ENCODE measurements around the gene LGALS16. TPM values are rescaled to one million over a fixed set of nuclear protein-coding genes. Genes with fewer than 3 reads are reported as not detected.
"Not testable (repeated sequence)": the region's sequence is repeated elsewhere in the genome, so short reads cannot be mapped to it uniquely, and the experiment has no call there.

Gene LGALS16
- total and polyA plus RNA-seq, 2 donors (not counting 1 experiment from before 2014, with no cell fraction given), result not detected

GRCh38 chr19:39684267-39684666 lies 28.6 kb downstream of the LGALS16 start:
- Mint-ChIP-seq H3K4me1 (no peaks in the 10 kb centered on the region), H3K4me3 (no peak overlapping the region), H3K9me3 (ENCODE audit: insufficient read depth) (no peaks in the 10 kb centered on the region), H3K27ac (no peak overlapping the region), H3K27me3 (peaks cover 48% of the 10 kb centered on the region)
- Histone ChIP-seq H3K27ac (ENCODE audit: low read length in 2 of 2) (no peak overlapping the region), H3K27me3 (replicated peaks in 1 of 4; ENCODE audit: control extremely low read depth in 1 of 4, control insufficient read depth in 3 of 4, insufficient read depth in 4 of 4, low read length in 3 of 4) (peaks cover 0 to 5% (median 2%) of the 10 kb centered on the region in 4 experiments), H3K9ac (ENCODE audit: low read length) (no peak overlapping the region), H2AFZ (ENCODE audit: insufficient read depth, low read depth, low read length, poor library complexity, severe bottlenecking) (no peak overlapping the region), H3K36me3 (replicated peaks in 1 of 2; ENCODE audit: control extremely low read depth in 1 of 2, control insufficient read depth in 1 of 2, extremely low read depth in 1 of 2, insufficient read depth in 2 of 2, low read length in 1 of 2) (no peaks in the 10 kb centered on the region), H3K79me2 (ENCODE audit: control insufficient read depth, insufficient read depth, low read length) (no peaks in the 10 kb centered on the region), H3K4me3 (ENCODE audit: control extremely low read depth in 1 of 5, extremely low read depth in 1 of 5, insufficient read depth in 1 of 5, low read depth in 2 of 5, low read length in 4 of 5) (no peak overlapping the region), H3K9me3 (ENCODE audit: control extremely low read depth in 1 of 3, control insufficient read depth in 2 of 3, insufficient read depth in 1 of 3, low read length in 2 of 3) (no peaks in the 10 kb centered on the region), H3K4me2 (replicated peaks; ENCODE audit: low read depth, low read length, poor library complexity, severe bottlenecking) (no peak overlapping the region), H4K20me1 (ENCODE audit: control insufficient read depth, insufficient read depth, low read length, poor library complexity, severe bottlenecking) (no peaks in the 10 kb centered on the region), H3K4me1 (ENCODE audit: control insufficient read depth in 2 of 2, insufficient read depth in 2 of 2, low read length in 2 of 2) (no peaks in the 10 kb centered on the region)
- ChIA-PET POLR2A (no interaction called here), CTCF (no interaction called here)
- DNase-seq, result no peak
- 92% methylated on average over 3 of the region's 5 CpGs for WGBS (ENCODE audit: insufficient coverage)
- intact Hi-C loops (cut with micrococcal nuclease), result no loop called here
- ATAC-seq (ENCODE audit: low read depth), result no peak
- no peak for TF ChIP-seq CTCF (IDR thresholded peaks at IDR 0.05)
- TF ChIP-seq EZH2 (IDR thresholded peaks at IDR 0.05; ENCODE audit: borderline replicate concordance, insufficient read depth, low read depth, low read length, poor library complexity, severe bottlenecking), result no peak

GRCh38 chr19:39686739-39687138 lies 31.0 kb downstream of the LGALS16 start:
- Histone ChIP-seq H3K4me1 (ENCODE audit: control insufficient read depth in 2 of 2, insufficient read depth in 2 of 2, low read length in 2 of 2) (no peaks in the 10 kb centered on the region), H3K27me3 (replicated peaks in 1 of 4; ENCODE audit: control extremely low read depth in 1 of 4, control insufficient read depth in 3 of 4, insufficient read depth in 4 of 4, low read length in 3 of 4) (peaks cover 0 to 9% (median 2%) of the 10 kb centered on the region in 4 experiments), H3K4me2 (replicated peaks; ENCODE audit: low read depth, low read length, poor library complexity, severe bottlenecking) (no peak overlapping the region), H3K9me3 (ENCODE audit: control extremely low read depth in 1 of 3, control insufficient read depth in 2 of 3, insufficient read depth in 1 of 3, low read length in 2 of 3) (no peaks in the 10 kb centered on the region), H3K79me2 (ENCODE audit: control insufficient read depth, insufficient read depth, low read length) (no peaks in the 10 kb centered on the region), H4K20me1 (ENCODE audit: control insufficient read depth, insufficient read depth, low read length, poor library complexity, severe bottlenecking) (no peaks in the 10 kb centered on the region), H3K4me3 (ENCODE audit: control extremely low read depth in 1 of 5, extremely low read depth in 1 of 5, insufficient read depth in 1 of 5, low read depth in 2 of 5, low read length in 4 of 5) (no peak overlapping the region), H3K36me3 (replicated peaks in 1 of 2; ENCODE audit: control extremely low read depth in 1 of 2, control insufficient read depth in 1 of 2, extremely low read depth in 1 of 2, insufficient read depth in 2 of 2, low read length in 1 of 2) (no peaks in the 10 kb centered on the region), H3K27ac (ENCODE audit: low read length in 2 of 2) (no peak overlapping the region), H2AFZ (ENCODE audit: insufficient read depth, low read depth, low read length, poor library complexity, severe bottlenecking) (no peak overlapping the region), H3K9ac (ENCODE audit: low read length) (no peak overlapping the region)
- POLR2A ChIA-PET, result no interaction called here
- ATAC-seq (ENCODE audit: low read depth) (no peak), DNase-seq (no peak)
- Mint-ChIP-seq H3K9me3 (ENCODE audit: insufficient read depth) (no peaks in the 10 kb centered on the region), H3K4me1 (no peaks in the 10 kb centered on the region), H3K4me3 (no peak overlapping the region), H3K27ac (no peak overlapping the region), H3K27me3 (peaks cover 48% of the 10 kb centered on the region)
- TF ChIP-seq EZH2 (IDR thresholded peaks at IDR 0.05; ENCODE audit: borderline replicate concordance, insufficient read depth, low read depth, low read length, poor library complexity, severe bottlenecking) (no peak), CTCF (IDR thresholded peaks at IDR 0.05) (no peak)
- CTCF ChIA-PET, result no interaction called here
- no CpG with 5 or more reads among the region's 3 CpGs for WGBS (ENCODE audit: insufficient coverage)
- intact Hi-C loops (cut with micrococcal nuclease), result no loop called here

GRCh38 chr19:39688637-39689036 lies 32.9 kb downstream of the LGALS16 start:
- H3K9ac ChIP-seq (ENCODE audit: low read length); H3K36me3 ChIP-seq (replicated peaks in 1 of 2; ENCODE audit: control extremely low read depth in 1 of 2, control insufficient read depth in 1 of 2, extremely low read depth in 1 of 2, insufficient read depth in 2 of 2, low read length in 1 of 2); H3K27ac Mint-ChIP-seq; H3K79me2 ChIP-seq (ENCODE audit: control insufficient read depth, insufficient read depth, low read length); CTCF ChIA-PET; H3K4me3 Mint-ChIP-seq; H3K4me1 Mint-ChIP-seq; H3K9me3 Mint-ChIP-seq (ENCODE audit: insufficient read depth); H2AFZ ChIP-seq (ENCODE audit: insufficient read depth, low read depth, low read length, poor library complexity, severe bottlenecking); POLR2A ChIA-PET; H3K4me2 ChIP-seq (replicated peaks; ENCODE audit: low read depth, low read length, poor library complexity, severe bottlenecking); H4K20me1 ChIP-seq (ENCODE audit: control insufficient read depth, insufficient read depth, low read length, poor library complexity, severe bottlenecking); intact Hi-C loops (cut with micrococcal nuclease); H3K4me1 ChIP-seq (ENCODE audit: control insufficient read depth in 2 of 2, insufficient read depth in 2 of 2, low read length in 2 of 2); ATAC-seq (ENCODE audit: low read depth); H3K4me3 ChIP-seq (ENCODE audit: control extremely low read depth in 1 of 5, extremely low read depth in 1 of 5, insufficient read depth in 1 of 5, low read depth in 2 of 5, low read length in 4 of 5); H3K9me3 ChIP-seq (ENCODE audit: control extremely low read depth in 1 of 3, control insufficient read depth in 2 of 3, insufficient read depth in 1 of 3, low read length in 2 of 3); H3K27ac ChIP-seq (ENCODE audit: low read length in 2 of 2); DNase-seq: not testable (repeated sequence)
- WGBS (ENCODE audit: insufficient coverage), result 42% methylated on average over 2 of the region's 4 CpGs
- H3K27me3 Mint-ChIP-seq, result peaks cover 51% of the 10 kb centered on the region
- H3K27me3 ChIP-seq (replicated peaks in 1 of 4; ENCODE audit: control extremely low read depth in 1 of 4, control insufficient read depth in 3 of 4, insufficient read depth in 4 of 4, low read length in 3 of 4), result peaks cover 0 to 14% (median 2%) of the 10 kb centered on the region in 4 experiments

All from B cell (primary cell).